Measurements from ENCODE around the gene ADGRV1.
"Not testable (repeated sequence)": the region's sequence is repeated elsewhere in the genome, so short reads cannot be mapped to it uniquely, and the experiment has no call there.

The ADGRV1 gene

GRCh38 chr5:90557391-90557790, 1.2 kb upstream of the ADGRV1 start:
- H3K27me3 ChIP-seq (ENCODE audit: control insufficient read depth, insufficient read depth, low read length): peaks cover 79% of the 10 kb centered on the region
- no peak overlapping the region for H3K9ac ChIP-seq (ENCODE audit: low read length)
- no peak overlapping the region for H3K4me3 ChIP-seq (ENCODE audit: low read length)
- H3K4me1 ChIP-seq (ENCODE audit: control insufficient read depth, insufficient read depth, low read length): peaks cover 11% of the 10 kb centered on the region
- no peaks in the 10 kb centered on the region for H3K36me3 ChIP-seq (ENCODE audit: control insufficient read depth, insufficient read depth, low read length)
- no peaks in the 10 kb centered on the region for H3K9me3 ChIP-seq (ENCODE audit: control insufficient read depth, low read length)

DNA sequence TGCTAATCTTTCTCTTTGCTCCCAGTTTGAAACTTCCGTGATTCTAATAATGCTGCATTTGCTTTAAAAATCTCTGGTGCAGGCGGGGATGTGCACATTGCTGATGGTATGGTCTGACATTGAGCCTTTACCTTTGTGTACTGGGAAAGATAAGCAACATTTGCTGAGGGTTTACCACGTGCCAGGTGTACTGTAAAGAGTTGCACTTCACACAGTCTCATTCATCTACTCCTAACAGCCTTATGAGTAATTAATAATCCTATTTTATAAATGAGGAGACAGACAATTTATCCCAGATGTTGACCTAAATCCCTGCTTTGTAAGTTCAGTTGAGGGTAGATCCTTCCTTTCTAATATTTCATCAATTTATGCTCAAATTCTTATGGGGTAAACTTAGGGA, 726 bp upstream of the ADGRV1 start:
- Histone ChIP-seq H3K36me3 (ENCODE audit: control insufficient read depth, insufficient read depth, low read length) (no peaks in the 10 kb centered on the region), H3K4me3 (ENCODE audit: low read length) (no peak overlapping the region), H3K4me1 (ENCODE audit: control insufficient read depth, insufficient read depth, low read length) (peaks cover 11% of the 10 kb centered on the region), H3K9ac (ENCODE audit: low read length) (no peak overlapping the region), H3K9me3 (ENCODE audit: control insufficient read depth, low read length) (no peaks in the 10 kb centered on the region), H3K27me3 (ENCODE audit: control insufficient read depth, insufficient read depth, low read length) (peaks cover 76% of the 10 kb centered on the region)

GRCh38 chr5:90560771-90561170, 2.2 kb downstream of the ADGRV1 start:
- H3K9me3 ChIP-seq (ENCODE audit: control insufficient read depth, low read length): no peaks in the 10 kb centered on the region
- H3K36me3 ChIP-seq (ENCODE audit: control insufficient read depth, insufficient read depth, low read length): no peaks in the 10 kb centered on the region
- H3K4me3 ChIP-seq (ENCODE audit: low read length): no peak overlapping the region
- peaks cover 55% of the 10 kb centered on the region for H3K27me3 ChIP-seq (ENCODE audit: control insufficient read depth, insufficient read depth, low read length)
- peaks cover 11% of the 10 kb centered on the region for H3K4me1 ChIP-seq (ENCODE audit: control insufficient read depth, insufficient read depth, low read length)
- H3K9ac ChIP-seq (ENCODE audit: low read length): no peak overlapping the region

DNA sequence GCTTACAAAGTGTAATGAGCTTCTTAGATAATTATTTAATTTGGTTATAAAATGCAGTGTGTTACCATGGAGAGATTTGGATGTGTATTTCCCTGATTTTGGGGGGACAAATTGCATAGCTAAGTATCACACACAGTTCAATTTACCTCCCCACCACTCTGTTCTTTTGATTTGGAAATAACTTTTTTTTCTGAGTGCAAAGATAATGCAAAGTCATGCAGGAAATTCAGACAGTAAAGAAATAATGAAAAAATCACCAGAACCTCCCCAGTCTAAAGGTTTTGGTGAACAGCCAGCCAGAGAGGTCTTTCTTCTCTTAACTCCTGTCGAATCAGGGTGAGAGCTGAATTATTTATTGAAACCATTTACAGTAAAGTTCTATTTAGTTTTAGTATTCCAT, 3.2 kb downstream of the ADGRV1 start:
- H3K27me3 ChIP-seq (ENCODE audit: control insufficient read depth, insufficient read depth, low read length): peaks cover 46% of the 10 kb centered on the region
- H3K9me3 ChIP-seq (ENCODE audit: control insufficient read depth, low read length): no peaks in the 10 kb centered on the region
- no peak overlapping the region for H3K4me3 ChIP-seq (ENCODE audit: low read length)
- H3K36me3 ChIP-seq (ENCODE audit: control insufficient read depth, insufficient read depth, low read length): no peaks in the 10 kb centered on the region
- peaks cover 11% of the 10 kb centered on the region for H3K4me1 ChIP-seq (ENCODE audit: control insufficient read depth, insufficient read depth, low read length)
- no peak overlapping the region for H3K9ac ChIP-seq (ENCODE audit: low read length)

DNA sequence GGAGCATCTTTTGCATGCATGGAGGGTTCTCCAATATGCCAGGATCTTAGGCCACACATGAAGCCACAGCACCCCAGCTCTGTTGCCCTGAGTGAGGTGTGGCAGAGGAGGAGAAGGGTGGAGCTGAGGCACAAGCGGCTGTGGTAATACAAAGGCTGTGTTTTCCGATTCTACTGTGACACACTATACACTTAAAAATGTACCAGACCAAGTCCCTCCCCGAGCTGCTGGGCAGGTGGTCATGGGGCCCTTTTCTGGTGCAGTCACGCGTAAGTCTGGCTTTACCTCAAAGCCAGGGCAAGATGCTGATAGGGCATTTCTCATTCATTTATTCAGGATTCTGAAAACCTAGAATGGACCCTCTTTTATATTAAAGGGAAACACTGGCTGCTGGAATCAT, 3.7 kb downstream of the ADGRV1 start:
- Histone ChIP-seq H3K27me3 (ENCODE audit: control insufficient read depth, insufficient read depth, low read length) (peaks cover 40% of the 10 kb centered on the region), H3K36me3 (ENCODE audit: control insufficient read depth, insufficient read depth, low read length) (no peaks in the 10 kb centered on the region), H3K4me1 (ENCODE audit: control insufficient read depth, insufficient read depth, low read length) (peaks cover 11% of the 10 kb centered on the region), H3K9ac (ENCODE audit: low read length) (no peak overlapping the region), H3K9me3 (ENCODE audit: control insufficient read depth, low read length) (no peaks in the 10 kb centered on the region), H3K4me3 (ENCODE audit: low read length) (no peak overlapping the region)

GRCh38 chr5:90563108-90563507, 4.5 kb downstream of the ADGRV1 start:
- peaks cover 33% of the 10 kb centered on the region for H3K27me3 ChIP-seq (ENCODE audit: control insufficient read depth, insufficient read depth, low read length)
- H3K9ac ChIP-seq (ENCODE audit: low read length): no peak overlapping the region
- peaks cover 11% of the 10 kb centered on the region for H3K4me1 ChIP-seq (ENCODE audit: control insufficient read depth, insufficient read depth, low read length)
- H3K36me3 ChIP-seq (ENCODE audit: control insufficient read depth, insufficient read depth, low read length): no peaks in the 10 kb centered on the region
- H3K4me3 ChIP-seq (ENCODE audit: low read length): no peak overlapping the region
- no peaks in the 10 kb centered on the region for H3K9me3 ChIP-seq (ENCODE audit: control insufficient read depth, low read length)

- no peaks in the 10 kb centered on the region for H3K9me3 ChIP-seq (ENCODE audit: control insufficient read depth, low read length)
- no peaks in the 10 kb centered on the region for H3K36me3 ChIP-seq (ENCODE audit: control insufficient read depth, insufficient read depth, low read length)
- H3K27me3 ChIP-seq (ENCODE audit: control insufficient read depth, insufficient read depth, low read length): peaks cover 18% of the 10 kb centered on the region
- H3K9ac ChIP-seq (ENCODE audit: low read length): no peak overlapping the region
- H3K4me3 ChIP-seq (ENCODE audit: low read length): no peak overlapping the region
- no peaks in the 10 kb centered on the region for H3K4me1 ChIP-seq (ENCODE audit: control insufficient read depth, insufficient read depth, low read length)
Measured at GRCh38 chr5:90565491-90565890, 6.9 kb downstream of the ADGRV1 start.

DNA sequence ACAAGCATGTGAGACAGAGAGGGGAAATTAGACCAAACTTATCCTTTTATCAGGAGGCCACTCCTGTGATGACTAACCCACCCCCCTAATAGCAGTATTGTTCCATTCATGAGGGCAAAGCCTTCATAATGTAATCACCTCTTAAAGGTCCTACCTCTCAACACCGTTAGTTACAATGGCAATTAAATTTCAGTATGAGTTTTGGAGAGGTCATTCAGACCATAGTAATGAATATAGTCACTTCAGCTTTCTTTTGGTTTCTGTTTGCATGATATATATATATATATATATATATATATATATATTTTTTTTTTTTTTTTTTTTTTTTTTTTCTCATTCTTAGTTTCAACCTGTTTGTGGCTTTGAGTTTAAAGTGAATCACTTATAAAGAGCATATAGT, 10.5 kb downstream of the ADGRV1 start:
- Histone ChIP-seq H3K9me3 (ENCODE audit: control insufficient read depth, low read length) (no peaks in the 10 kb centered on the region), H3K36me3 (ENCODE audit: control insufficient read depth, insufficient read depth, low read length) (no peaks in the 10 kb centered on the region), H3K4me1 (ENCODE audit: control insufficient read depth, insufficient read depth, low read length) (no peaks in the 10 kb centered on the region), H3K9ac (ENCODE audit: low read length) (no peak overlapping the region), H3K4me3 (ENCODE audit: low read length) (no peak overlapping the region), H3K27me3 (ENCODE audit: control insufficient read depth, insufficient read depth, low read length) (peaks cover 3% of the 10 kb centered on the region)

DNA sequence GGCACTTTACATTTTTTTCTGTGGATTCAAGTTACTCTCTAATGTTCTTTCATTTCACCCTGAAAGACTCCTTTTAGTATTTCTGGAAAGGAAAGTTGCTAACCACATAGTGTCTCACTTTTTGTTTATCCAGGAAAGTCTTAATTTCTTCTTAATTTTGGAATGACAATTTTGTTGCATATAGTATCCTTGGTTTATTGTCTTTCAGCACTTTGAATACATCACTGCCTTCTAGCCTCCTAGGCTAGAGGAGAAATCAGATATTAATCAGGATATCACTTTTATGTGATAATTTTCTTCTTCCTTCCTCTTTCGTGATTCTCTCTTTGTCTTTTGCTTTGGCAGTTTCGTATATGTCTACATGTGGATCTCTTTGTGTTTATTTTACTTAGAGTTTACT, 11.4 kb downstream of the ADGRV1 start:
- Histone ChIP-seq H3K9me3 (ENCODE audit: control insufficient read depth, low read length) (no peaks in the 10 kb centered on the region), H3K36me3 (ENCODE audit: control insufficient read depth, insufficient read depth, low read length) (no peaks in the 10 kb centered on the region), H3K9ac (ENCODE audit: low read length) (no peak overlapping the region), H3K27me3 (ENCODE audit: control insufficient read depth, insufficient read depth, low read length) (peaks cover 3% of the 10 kb centered on the region), H3K4me1 (ENCODE audit: control insufficient read depth, insufficient read depth, low read length) (no peaks in the 10 kb centered on the region), H3K4me3 (ENCODE audit: low read length) (no peak overlapping the region)

DNA sequence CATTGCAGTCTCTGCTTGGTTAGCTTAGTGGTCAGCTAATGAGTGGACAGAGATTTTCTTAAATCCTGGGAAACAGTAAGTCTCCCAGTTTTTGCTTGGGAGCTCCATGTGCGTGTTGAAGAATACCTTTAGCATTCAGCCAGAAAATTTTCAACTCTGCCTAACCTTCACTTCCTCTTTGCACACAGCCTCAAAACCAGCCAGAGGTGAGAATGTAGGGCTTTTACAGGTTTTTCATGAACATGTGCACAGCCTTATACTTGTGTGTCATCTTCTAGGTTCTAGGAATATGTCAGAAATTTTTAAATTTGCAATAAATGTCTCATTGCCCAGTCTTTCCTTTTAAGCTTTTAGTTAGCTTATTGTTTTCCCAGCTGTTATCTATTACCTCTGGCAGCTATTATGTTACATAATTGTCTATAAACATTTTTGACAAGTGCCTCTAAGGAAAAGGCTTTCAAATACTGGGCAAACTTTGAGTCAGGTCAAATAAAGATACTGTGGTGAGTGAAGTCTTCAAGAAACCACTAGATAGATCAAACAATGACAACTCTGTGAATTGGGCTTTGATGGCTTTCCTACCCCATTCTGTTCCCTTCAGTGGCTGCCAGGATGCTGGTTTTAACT, 12.7 kb downstream of the ADGRV1 start:
- Histone ChIP-seq H3K27me3 (ENCODE audit: control insufficient read depth, insufficient read depth, low read length) (peaks cover 3% of the 10 kb centered on the region), H3K4me1 (ENCODE audit: control insufficient read depth, insufficient read depth, low read length) (no peaks in the 10 kb centered on the region), H3K4me3 (ENCODE audit: low read length) (no peak overlapping the region), H3K9ac (ENCODE audit: low read length) (no peak overlapping the region), H3K9me3 (ENCODE audit: control insufficient read depth, low read length) (no peaks in the 10 kb centered on the region), H3K36me3 (ENCODE audit: control insufficient read depth, insufficient read depth, low read length) (no peaks in the 10 kb centered on the region)

DNA sequence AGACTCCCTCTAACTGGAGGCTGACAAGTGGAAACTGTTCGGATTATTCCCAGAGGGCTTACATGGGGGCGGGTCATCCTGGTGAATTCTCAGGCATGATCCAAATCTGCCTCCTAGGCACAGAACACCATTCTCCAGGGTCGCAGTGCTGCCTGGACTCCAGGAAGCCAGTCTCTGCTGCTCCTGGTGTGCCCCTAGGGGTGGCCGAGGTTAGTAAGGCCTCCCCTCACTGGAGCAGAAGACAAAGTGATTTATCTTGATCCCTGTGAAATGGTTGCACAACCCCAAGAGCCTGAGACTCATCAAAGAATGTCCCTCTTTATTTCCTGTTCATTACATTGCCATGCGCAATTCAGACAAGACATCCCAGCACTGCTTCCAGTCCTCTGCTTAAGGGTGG, 17.1 kb downstream of the ADGRV1 start:
- Histone ChIP-seq H3K27me3 (ENCODE audit: control insufficient read depth, insufficient read depth, low read length) (no peaks in the 10 kb centered on the region), H3K4me1 (ENCODE audit: control insufficient read depth, insufficient read depth, low read length) (no peaks in the 10 kb centered on the region), H3K36me3 (ENCODE audit: control insufficient read depth, insufficient read depth, low read length) (no peaks in the 10 kb centered on the region), H3K4me3 (ENCODE audit: low read length) (no peak overlapping the region), H3K9me3 (ENCODE audit: control insufficient read depth, low read length) (no peaks in the 10 kb centered on the region), H3K9ac (ENCODE audit: low read length) (no peak overlapping the region)

- H3K9me3 ChIP-seq (ENCODE audit: control insufficient read depth, low read length); H3K36me3 ChIP-seq (ENCODE audit: control insufficient read depth, insufficient read depth, low read length); H3K4me3 ChIP-seq (ENCODE audit: low read length); H3K9ac ChIP-seq (ENCODE audit: low read length); H3K4me1 ChIP-seq (ENCODE audit: control insufficient read depth, insufficient read depth, low read length); H3K27me3 ChIP-seq (ENCODE audit: control insufficient read depth, insufficient read depth, low read length): not testable (repeated sequence)
Measured at GRCh38 chr5:90576566-90576965, 18.0 kb downstream of the ADGRV1 start.

- H3K9me3 ChIP-seq (ENCODE audit: control insufficient read depth, low read length); H3K27me3 ChIP-seq (ENCODE audit: control insufficient read depth, insufficient read depth, low read length); H3K36me3 ChIP-seq (ENCODE audit: control insufficient read depth, insufficient read depth, low read length); H3K4me3 ChIP-seq (ENCODE audit: low read length); H3K9ac ChIP-seq (ENCODE audit: low read length); H3K4me1 ChIP-seq (ENCODE audit: control insufficient read depth, insufficient read depth, low read length): not testable (repeated sequence)
Measured at GRCh38 chr5:90579905-90580304, 21.3 kb downstream of the ADGRV1 start.
